AG09319 (cell line): ENCODE measurements around the gene ARHGAP30.
"Not testable (repeated sequence)": the region's sequence is repeated elsewhere in the genome, so short reads cannot be mapped to it uniquely, and the experiment has no call there.

Experiments
- DNase-seq: peaks from one replicate; pipeline ENCODE4 v3.0.0-alpha.2; 2010; ENCODE audit warnings: low read depth; ENCODE audit errors: extremely low read depth
- CTCF ChIP-seq: IDR thresholded peaks from 2 replicates; pipeline ENCODE4 v1.5.1; 2011; ENCODE audit warnings: low read depth, mild to moderate bottlenecking, inconsistent platforms, low read length, moderate library complexity

Gene ARHGAP30

GRCh38 chr1:161019751-161020495 is 49.8 kb downstream of the ARHGAP30 start:
- DNase-seq = no peak

DNA sequence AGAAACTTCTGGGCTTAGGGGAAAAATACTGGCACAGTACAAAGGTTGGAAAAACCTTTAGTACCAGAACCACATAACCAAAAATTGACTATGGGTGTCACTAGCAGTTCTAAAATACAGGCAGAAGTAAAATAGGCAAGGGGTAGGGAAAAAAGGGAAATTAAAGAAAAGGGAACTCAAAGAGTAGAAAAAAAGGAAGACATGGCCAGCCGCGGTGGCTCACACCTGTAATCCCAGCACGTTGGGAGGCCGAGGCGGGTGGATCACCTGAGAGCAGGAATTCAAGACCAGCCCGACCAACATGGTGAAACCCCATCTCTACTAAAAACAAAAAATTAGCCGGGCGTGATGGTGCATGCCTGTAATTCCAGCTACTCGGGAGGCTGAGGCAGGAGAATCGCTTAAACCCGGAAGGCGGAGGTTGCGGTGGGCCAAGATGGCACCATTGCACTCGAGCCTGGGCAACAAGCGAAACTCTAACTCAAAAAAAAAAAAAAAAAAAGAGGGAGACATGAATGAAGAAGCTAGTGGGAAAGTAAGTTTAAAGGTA is 50.5 kb downstream of the ARHGAP30 start:
- DNase-seq = not testable (repeated sequence)

More at GRCh38 chr1:161019751-161020495, 49.8 kb downstream of the ARHGAP30 start:
- TF ChIP-seq CTCF = no peak

DNA sequence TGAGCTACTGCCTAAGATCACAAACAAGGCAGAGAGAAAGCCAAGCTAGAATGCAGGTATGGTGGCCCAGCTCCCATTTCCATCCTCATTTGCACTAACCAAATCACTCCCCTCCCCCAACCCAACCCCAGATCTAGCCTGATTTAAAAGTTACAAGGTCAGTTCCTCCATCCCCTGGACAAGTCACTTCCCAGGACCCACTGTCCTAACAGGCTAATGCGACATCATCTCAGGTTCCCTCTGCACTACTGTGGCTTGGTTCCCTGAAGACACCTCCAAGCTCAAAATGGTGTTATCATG is 51.1 kb downstream of the ARHGAP30 start:
- no peak for DNase-seq
- TF ChIP-seq CTCF = no peak

DNA sequence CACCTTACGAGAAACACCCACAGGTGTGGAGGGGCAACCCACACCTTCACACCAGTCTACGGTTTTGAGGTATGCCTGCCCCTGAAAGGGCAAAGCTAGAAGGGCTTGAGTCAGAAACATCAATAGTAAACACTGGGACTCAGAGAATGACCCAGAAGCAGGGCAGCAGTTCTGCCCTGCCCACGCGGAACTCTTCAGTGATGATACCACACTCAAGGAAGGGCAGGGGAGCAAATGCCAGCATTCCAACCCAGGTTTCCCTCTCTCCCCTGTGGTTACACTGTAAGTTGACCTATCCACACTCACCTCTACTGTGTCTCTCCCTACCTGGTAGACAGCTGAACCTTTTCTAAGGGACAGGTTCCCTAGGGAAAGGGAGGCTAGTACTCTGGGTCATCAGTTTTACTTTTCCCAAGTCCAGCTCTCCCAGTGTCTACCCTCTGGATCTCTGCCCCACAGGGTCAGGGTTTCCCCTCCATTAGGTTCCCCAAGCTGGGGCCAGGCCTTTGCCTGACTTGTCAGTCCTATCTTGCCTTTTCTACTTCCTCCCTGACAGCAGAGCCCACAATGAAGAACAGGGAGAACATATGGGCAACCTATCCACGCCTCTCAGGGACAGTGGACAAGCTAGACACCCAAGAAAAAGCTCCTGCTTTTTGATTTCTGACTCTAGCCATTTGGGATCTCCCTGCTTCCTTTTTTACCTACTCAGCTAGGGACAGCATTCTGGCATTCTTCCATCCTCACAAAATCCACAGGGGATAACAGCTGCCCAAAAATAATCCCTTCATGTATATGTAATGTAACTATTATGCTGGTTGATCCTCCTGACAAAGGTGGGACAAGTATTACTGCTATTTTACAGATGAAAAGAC is 51.7 kb downstream of the ARHGAP30 start:
- TF ChIP-seq CTCF = no peak

DNA sequence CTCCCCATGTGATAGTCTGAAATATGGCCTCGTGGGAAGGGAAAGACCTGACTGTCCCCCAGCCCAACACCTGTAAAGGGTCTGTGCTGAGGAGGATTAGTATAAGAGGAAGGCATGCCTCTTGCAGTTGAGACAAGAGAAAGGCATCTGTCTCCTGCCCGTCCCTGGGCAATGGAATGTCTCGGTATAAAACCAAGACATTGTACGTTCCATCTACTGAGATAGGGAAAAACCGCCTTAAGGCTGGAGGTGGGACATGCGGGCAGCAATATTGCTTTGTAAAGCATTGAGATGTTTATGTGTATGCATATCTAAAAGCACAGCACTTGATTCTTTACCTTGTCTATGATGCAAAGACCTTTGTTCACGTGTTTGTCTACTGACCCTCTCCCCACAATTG is 52.5 kb downstream of the ARHGAP30 start:
- DNase-seq = not testable (repeated sequence)

More for the DNA sequence above, 51.7 kb downstream of the ARHGAP30 start:
- no peak for DNase-seq

GRCh38 chr1:161016683-161017082 is 53.0 kb downstream of the ARHGAP30 start:
- DNase-seq = not testable (repeated sequence)

- DNase-seq = no peak
- no peak for TF ChIP-seq CTCF
These were observed 56.0 kb downstream of the ARHGAP30 start for GRCh38 chr1:161013488-161014230.

DNA sequence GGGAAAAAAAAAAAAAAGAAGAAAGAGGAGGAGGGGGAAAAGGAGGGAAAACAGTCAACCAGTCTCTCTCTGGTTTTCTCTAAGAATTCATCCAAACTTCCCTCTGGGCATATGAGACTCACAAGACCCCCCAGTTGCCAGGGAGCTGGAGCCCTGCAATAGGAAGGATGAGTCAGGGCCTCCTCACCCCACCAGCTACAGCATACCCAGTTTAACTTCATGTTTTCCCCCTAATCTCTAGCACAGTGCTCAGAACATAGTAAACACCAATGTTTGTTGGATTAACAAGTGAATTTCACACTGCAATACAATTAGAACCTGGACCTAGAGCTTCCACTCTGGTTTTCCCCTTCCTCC is 56.6 kb downstream of the ARHGAP30 start:
- TF ChIP-seq CTCF = no peak
- DNase-seq = no peak
